HG03025 (cell line): ENCODE measurements around the gene CCDC27.
"Not testable (repeated sequence)": the region's sequence is repeated elsewhere in the genome, so short reads cannot be mapped to it uniquely, and the experiment has no call there.

Experiments used
- ATAC-seq: cut with Tn5 transposase; IDR thresholded peaks from one replicate; pipeline ENCODE4 v1.9.1; 2021; ENCODE audit warnings: mild to moderate bottlenecking, moderate library complexity; ENCODE audit not compliant: unreplicated experiment, low FRiP score

The CCDC27 gene

DNA sequence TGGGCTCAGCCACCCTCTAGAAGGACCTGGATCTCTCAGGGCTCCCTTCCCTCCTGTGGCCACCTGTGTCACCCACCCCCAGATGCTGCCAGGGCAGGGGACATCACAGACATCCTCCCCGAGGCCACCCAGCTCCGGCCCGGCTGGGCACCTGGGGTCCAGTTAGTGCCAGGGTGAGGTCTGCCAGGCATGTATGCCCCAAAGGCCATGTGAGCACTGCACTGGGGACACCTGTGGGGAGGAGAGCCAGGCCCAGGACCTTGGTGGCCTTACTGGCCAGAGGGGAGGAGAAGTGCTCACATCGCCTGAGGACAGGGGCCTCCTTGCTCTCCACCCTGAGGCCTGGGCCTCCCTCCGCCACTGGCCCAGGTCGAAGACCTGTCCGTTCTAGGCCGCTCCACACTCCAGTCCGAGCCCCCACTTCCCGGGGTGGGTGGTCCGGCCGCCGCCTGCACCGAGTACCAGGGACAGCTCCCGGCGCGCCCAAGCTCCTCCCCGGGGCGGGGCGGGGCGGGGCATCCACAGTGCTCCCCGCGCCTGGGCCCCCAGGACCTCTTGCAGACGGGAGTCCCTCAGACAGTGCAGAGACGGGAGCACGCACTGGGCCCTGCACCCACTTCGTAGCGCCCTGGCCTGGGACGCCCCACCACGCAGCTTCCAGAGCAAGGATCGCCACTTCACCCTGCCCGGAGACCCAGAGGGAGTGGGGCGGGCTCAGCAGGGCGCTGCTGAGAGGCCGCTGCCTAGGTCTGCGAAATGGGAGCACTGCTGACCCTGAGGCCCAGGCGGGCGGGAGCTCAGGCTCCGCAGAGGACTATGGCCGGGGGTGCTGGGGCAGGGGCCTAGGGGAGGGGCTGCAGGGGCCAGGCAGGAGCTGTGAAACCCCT, 34.3 kb upstream of the CCDC27 start:
- ATAC-seq: no peak

DNA sequence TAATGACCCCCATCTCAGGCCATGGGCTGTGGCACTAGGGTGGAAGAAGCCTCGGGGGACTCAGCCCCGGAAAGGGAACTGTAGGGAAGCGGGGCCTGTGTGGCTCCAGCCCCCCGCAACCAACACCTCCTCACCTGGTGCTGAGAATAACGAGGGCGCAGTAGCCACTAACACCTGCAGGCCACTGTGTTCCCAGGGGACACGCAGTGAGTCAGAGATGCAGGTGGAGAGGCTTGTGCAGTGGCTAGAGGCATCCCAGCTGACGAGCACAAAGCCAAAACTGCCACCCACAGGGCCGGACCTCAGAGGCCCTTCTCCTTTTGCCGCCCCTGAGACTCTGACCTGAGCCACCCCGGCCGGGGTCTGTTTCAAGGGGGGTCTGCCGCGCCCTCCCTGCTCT, 33.5 kb upstream of the CCDC27 start:
- ATAC-seq: no peak

- no peak for ATAC-seq
These were observed 30.2 kb upstream of the CCDC27 start for GRCh38 chr1:3721955-3722465.

DNA sequence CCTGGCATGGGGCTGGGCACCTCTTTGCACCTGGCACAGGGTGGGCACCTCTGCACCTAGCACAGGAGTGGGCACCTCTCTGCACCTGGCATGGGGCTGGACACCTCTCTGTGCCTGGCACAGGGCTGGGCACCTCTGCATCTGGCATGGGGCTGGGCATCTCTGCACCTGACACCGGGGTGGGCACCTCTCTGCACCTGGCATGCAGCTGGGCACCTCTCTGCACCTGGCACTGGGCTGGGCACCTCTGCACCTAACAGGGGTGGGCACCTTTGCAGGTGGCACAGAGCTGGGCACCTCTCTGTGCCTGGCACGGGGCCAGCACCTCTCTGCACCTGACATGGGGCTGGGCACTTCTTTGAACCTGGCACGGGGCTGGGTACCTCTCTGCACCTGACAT, 29.4 kb upstream of the CCDC27 start:
- ATAC-seq: no peak

DNA sequence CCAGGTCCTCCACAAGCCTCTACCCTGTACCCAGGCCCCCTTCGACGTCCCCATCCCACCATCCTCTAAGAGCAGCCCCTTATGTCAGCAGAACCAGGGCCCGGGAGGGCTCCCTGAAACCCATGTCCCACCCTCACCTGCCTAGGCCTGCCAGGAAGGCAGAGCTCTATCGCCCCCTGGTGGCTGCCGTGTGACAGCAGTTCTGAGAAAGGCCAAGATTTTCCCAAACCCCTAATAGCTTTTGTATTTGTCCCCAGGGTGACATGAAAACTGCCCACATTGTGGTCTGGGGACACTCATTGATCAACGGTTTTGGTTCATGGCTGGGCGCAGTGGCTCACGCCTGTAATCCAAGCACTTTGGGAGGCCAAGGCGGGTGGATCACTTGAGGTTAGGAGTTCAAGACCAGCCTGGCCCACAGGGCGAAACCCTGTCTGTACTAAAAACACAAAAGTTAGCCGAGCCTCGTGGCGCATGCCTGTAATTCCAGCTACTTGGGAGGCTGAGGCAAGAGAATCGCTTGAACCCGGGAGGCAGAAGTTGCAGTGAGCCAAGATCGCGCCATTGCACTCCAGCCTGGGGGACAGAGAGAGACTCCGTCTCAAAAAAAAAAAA, 27.7 kb upstream of the CCDC27 start:
- not testable (repeated sequence) for ATAC-seq

DNA sequence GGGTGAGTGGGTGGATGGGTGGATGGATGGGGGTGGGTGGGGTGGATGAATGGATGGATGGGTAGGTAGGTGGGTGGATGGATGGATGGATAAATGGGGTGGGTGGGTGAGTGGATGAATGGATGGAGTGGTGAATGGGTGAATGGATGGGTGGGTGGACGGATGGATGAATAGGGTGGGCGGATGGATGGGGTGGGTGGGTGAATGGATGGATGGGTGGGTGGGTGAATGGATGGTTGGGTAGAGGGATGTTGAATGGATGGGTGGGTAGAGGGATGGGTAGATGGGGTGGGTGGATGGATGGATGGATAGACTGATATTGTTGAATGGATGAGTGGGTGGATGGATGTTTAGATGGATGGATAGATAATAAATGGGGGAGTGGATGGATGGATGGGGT, 26.9 kb upstream of the CCDC27 start:
- no peak for ATAC-seq

GRCh38 chr1:3727042-3727824, 25.0 kb upstream of the CCDC27 start:
- no peak for ATAC-seq

GRCh38 chr1:3727825-3728776, 24.1 kb upstream of the CCDC27 start:
- no peak for ATAC-seq

DNA sequence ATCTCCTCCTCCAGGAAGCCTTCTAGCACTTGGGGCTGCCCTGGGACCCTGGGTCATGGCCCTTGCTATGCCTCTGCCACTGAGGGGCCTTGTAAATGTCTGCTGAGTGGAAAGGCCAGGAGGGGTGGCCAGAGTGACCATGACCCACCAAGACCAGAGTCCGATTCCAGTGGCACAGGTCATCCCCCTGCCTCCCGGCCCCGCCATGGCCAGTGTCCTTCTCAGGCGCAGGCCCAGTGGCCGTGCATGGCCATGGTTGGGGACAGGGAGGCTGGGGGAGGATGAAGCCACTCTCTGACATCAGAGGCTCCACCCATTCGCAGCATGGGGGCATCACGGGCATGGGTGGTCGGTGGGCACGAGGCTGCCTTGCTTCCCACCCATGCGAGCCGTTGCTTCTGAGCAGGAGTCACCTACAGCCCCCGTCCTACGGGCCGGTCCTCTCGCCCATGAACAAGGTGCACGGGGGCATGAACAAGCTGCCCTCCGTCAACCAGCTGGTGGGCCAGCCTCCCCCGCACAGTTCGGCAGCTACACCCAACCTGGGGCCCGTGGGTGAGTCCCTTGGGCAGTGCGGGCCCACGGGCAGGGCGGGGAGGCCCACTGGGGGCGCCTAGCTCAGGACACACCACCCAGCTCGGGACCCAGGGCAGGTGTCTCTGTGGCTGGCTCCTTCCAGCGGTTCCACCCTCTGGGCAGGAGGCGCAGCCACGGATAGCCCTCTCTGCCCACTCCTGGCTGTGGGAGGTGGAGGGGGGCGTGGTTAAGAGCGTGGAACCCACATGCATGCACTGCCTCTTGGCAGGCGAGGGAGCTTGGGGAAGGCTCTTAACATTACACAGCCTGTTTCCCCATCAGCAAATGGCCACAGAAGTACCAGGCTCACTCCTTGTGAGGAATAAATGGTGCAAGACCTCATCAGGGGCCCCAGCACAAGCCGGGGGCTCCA, 22.4 kb upstream of the CCDC27 start:
- ATAC-seq: no peak

- no peak for ATAC-seq
These were observed 21.6 kb upstream of the CCDC27 start for GRCh38 chr1:3730543-3731247.

DNA sequence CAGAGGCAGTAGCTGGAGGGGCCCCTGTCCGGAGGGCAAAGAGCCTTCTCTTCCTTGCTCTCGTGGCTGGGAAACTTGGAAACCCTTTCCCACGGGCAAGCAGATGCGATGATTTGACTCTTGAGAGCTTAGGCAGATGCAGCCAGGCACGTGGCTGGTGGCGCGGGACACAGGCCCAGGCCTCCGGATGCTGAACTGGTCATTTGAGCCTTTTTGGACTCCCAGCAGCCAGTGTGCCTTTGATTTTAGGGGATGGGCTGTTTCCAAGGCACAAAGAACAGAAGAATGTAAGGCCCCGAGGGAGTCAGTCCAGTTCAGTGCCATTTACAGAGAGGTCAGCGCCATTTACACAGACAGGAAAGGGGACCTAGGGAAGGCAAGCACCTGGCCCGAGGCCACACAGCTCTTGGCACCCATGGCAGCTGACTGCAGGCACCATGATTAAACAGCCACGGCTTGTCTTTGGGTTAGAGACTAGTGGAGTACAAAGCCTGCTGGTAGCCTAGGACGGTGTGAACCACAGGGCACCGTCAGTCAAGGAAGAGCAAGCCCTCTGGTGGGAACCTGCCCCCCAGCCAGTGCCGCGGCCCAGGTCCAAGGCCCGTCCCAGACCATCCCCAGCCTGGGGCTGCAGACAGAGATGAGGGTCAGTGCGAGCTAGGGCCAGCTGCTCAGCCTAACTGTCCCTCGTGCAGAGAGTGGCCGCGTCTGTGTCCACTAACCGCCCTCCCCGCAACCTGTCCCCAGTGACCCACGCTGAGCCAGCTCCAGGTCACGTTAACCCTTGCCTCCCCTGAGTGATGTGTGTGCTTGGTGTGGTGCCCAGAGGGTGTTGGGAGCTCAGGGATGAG, 20.4 kb upstream of the CCDC27 start:
- no peak for ATAC-seq

DNA sequence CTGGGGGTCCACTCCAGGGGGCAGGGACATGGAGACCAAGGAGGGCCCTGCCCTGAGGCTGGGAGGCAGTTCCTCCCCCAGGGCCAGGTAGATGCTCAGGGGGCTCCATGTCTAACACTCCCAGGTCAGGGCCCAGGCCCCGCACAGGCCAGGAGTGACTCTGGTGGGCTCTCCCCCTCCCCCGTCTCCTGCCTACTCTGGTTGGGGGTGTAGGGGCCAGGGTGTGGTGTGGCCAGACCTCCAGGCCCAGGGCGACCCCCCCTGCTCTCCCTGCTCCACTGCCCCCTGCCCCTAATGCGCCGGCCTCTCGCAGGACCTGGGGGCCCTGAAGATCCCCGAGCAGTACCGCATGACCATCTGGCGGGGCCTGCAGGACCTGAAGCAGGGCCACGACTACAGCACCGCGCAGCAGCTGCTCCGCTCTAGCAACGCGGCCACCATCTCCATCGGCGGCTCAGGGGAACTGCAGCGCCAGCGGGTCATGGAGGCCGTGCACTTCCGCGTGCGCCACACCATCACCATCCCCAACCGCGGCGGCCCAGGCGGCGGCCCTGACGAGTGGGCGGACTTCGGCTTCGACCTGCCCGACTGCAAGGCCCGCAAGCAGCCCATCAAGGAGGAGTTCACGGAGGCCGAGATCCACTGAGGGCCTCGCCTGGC, 19.7 kb upstream of the CCDC27 start:
- no peak for ATAC-seq

GRCh38 chr1:3733094-3733882, 19.0 kb upstream of the CCDC27 start:
- no peak for ATAC-seq

- no peak for ATAC-seq
These were observed 18.2 kb upstream of the CCDC27 start for GRCh38 chr1:3733883-3734589.

DNA sequence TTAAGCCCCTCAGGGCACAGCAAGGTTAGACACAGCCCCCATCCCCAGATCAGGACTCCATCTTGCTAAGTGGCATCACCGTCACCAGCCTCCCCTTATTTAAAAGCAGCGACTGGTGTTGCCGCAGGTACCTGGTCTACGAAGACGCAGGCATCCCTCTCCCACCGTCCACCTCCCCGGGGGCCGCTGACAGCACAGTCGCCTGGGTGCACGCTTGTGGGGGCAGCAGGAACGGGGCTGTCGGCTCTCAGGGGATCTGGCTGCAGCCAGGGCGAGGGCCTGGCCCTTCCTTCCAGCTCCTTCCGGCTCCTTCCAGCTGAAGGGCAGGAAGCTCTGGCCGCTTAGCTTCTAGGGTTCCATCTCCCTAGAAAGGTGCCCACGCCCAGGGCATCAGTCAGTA, 17.6 kb upstream of the CCDC27 start:
- ATAC-seq: no peak
